GM19025 (cell line): ENCODE results near the gene EHBP1.
"Not testable (repeated sequence)": the region's sequence is repeated elsewhere in the genome, so short reads cannot be mapped to it uniquely, and the experiment has no call there.

Experiments used
- ATAC-seq: cut with Tn5 transposase; IDR thresholded peaks from one replicate; pipeline ENCODE4 v1.9.1; 2021; ENCODE audit warnings: mild to moderate bottlenecking, low read depth, moderate library complexity; ENCODE audit not compliant: unreplicated experiment

EHBP1 gene

GRCh38 chr2:62998949-62999348 lies 293.4 kb downstream of the EHBP1 start:
- no peak for ATAC-seq

- no peak for ATAC-seq
Measured at GRCh38 chr2:62999905-63000304, 294.4 kb downstream of the EHBP1 start.

- ATAC-seq: no peak
Measured at GRCh38 chr2:63000801-63001200, 295.3 kb downstream of the EHBP1 start.

- no peak for ATAC-seq
Measured at GRCh38 chr2:63001576-63001975, 296.1 kb downstream of the EHBP1 start.

- no peak for ATAC-seq
Measured at GRCh38 chr2:63003351-63003750, 297.8 kb downstream of the EHBP1 start.

GRCh38 chr2:63007813-63008458 lies 302.4 kb downstream of the EHBP1 start:
- ATAC-seq: no peak

- no peak for ATAC-seq
Measured at GRCh38 chr2:63008838-63009237, 303.3 kb downstream of the EHBP1 start.

GRCh38 chr2:63009490-63009889 lies 304.0 kb downstream of the EHBP1 start:
- no peak for ATAC-seq

GRCh38 chr2:63012541-63012940 lies 307.0 kb downstream of the EHBP1 start:
- ATAC-seq: no peak

- no peak for ATAC-seq
Measured at GRCh38 chr2:63013438-63013837, 307.9 kb downstream of the EHBP1 start.

- no peak for ATAC-seq
Measured at GRCh38 chr2:63015389-63015788, 309.9 kb downstream of the EHBP1 start.

- no peak for ATAC-seq
Measured at GRCh38 chr2:63018439-63018838, 312.9 kb downstream of the EHBP1 start.

GRCh38 chr2:63019686-63020085 lies 314.2 kb downstream of the EHBP1 start:
- not testable (repeated sequence) for ATAC-seq

GRCh38 chr2:63023444-63023843 lies 317.9 kb downstream of the EHBP1 start:
- ATAC-seq: no peak

GRCh38 chr2:63027220-63027619 lies 321.7 kb downstream of the EHBP1 start:
- ATAC-seq: no peak

GRCh38 chr2:63029058-63029457 lies 323.5 kb downstream of the EHBP1 start:
- no peak for ATAC-seq

GRCh38 chr2:63034526-63034925 lies 329.0 kb downstream of the EHBP1 start:
- no peak for ATAC-seq

GRCh38 chr2:63035169-63035568 lies 329.7 kb downstream of the EHBP1 start:
- ATAC-seq: no peak

GRCh38 chr2:63035660-63036059 lies 330.1 kb downstream of the EHBP1 start:
- no peak for ATAC-seq

- no peak for ATAC-seq
Measured at GRCh38 chr2:63038034-63038433, 332.5 kb downstream of the EHBP1 start.

GRCh38 chr2:63040586-63040985 lies 335.1 kb downstream of the EHBP1 start:
- ATAC-seq: no peak

GRCh38 chr2:63041592-63041991 lies 336.1 kb downstream of the EHBP1 start:
- no peak for ATAC-seq
